ENCODE results near the gene TMEM144.

Gene TMEM144

DNA sequence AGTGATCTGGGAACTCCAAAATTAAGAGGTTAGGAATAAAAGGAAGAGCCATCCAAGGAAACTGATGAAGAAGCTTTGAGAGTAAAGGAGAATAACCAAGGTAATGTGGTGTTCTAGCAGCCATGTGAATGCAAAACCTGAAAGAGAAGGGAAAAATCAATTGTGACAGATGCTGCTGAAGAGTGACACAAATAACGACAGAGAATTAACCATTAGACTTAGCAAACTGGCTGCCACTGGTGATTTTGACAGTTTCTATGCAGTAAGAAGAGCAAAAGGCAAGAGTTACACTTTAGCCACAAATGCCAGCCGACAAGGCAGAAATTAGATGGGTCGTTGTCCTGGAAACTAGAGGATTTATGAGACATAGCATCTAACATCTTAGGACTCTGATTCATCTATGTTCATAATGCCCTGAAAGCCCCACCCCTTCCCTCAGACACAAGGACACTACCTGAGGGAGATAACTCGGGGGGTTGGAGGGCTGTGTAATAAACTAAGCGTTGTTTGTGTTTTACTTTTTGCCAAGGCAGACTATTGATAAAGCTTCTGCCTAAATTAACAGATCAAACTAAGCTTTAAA lies 13.0 kb upstream of the TMEM144 start:
- Histone ChIP-seq H3K9ac (ENCODE audit: low read length) (no peak overlapping the region), H3K27me3 (ENCODE audit: control insufficient read depth, insufficient read depth, low read length) (no peaks in the 10 kb centered on the region), H3K27ac (ENCODE audit: low read depth, low read length) (no peak overlapping the region), H3K4me1 (ENCODE audit: control insufficient read depth, insufficient read depth, low read length) (no peaks in the 10 kb centered on the region), H3K36me3 (ENCODE audit: control insufficient read depth, insufficient read depth, low read length) (no peaks in the 10 kb centered on the region), H3K4me3 (ENCODE audit: low read length) (no peak overlapping the region)

DNA sequence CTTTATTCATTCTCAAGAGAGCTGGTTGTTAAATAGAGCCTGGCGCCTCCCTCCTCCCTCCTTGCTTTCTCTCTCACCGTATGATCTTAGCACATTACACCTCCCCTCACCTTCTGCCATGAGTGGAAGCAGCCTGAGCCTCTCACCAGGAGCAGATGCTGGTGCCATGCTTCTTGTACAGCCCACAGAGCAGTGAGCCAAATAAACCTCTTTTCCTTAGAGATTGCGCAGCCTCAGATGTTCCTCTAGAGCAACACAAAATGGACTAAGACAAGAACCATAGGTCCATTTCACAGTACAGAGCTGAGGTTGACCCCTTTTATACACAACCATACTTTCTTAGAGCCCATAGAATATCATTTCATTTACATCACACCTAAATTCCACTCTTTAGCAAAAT lies 10.1 kb upstream of the TMEM144 start:
- Histone ChIP-seq H3K9ac (ENCODE audit: low read length) (no peak overlapping the region), H3K4me3 (ENCODE audit: low read length) (no peak overlapping the region), H3K36me3 (ENCODE audit: control insufficient read depth, insufficient read depth, low read length) (no peaks in the 10 kb centered on the region), H3K27me3 (ENCODE audit: control insufficient read depth, insufficient read depth, low read length) (no peaks in the 10 kb centered on the region), H3K4me1 (ENCODE audit: control insufficient read depth, insufficient read depth, low read length) (no peaks in the 10 kb centered on the region), H3K27ac (ENCODE audit: low read depth, low read length) (no peak overlapping the region)

GRCh38 chr4:158201322-158201721 lies 9.0 kb upstream of the TMEM144 start:
- no peak overlapping the region for H3K4me3 ChIP-seq (ENCODE audit: low read length)
- no peaks in the 10 kb centered on the region for H3K36me3 ChIP-seq (ENCODE audit: control insufficient read depth, insufficient read depth, low read length)
- no peaks in the 10 kb centered on the region for H3K27me3 ChIP-seq (ENCODE audit: control insufficient read depth, insufficient read depth, low read length)
- H3K4me1 ChIP-seq (ENCODE audit: control insufficient read depth, insufficient read depth, low read length): no peaks in the 10 kb centered on the region
- H3K9ac ChIP-seq (ENCODE audit: low read length): no peak overlapping the region
- no peak overlapping the region for H3K27ac ChIP-seq (ENCODE audit: low read depth, low read length)

GRCh38 chr4:158201876-158202275 lies 8.4 kb upstream of the TMEM144 start:
- Histone ChIP-seq H3K36me3 (ENCODE audit: control insufficient read depth, insufficient read depth, low read length) (no peaks in the 10 kb centered on the region), H3K27me3 (ENCODE audit: control insufficient read depth, insufficient read depth, low read length) (no peaks in the 10 kb centered on the region), H3K9ac (ENCODE audit: low read length) (no peak overlapping the region), H3K27ac (ENCODE audit: low read depth, low read length) (no peak overlapping the region), H3K4me3 (ENCODE audit: low read length) (no peak overlapping the region), H3K4me1 (ENCODE audit: control insufficient read depth, insufficient read depth, low read length) (no peaks in the 10 kb centered on the region)

DNA sequence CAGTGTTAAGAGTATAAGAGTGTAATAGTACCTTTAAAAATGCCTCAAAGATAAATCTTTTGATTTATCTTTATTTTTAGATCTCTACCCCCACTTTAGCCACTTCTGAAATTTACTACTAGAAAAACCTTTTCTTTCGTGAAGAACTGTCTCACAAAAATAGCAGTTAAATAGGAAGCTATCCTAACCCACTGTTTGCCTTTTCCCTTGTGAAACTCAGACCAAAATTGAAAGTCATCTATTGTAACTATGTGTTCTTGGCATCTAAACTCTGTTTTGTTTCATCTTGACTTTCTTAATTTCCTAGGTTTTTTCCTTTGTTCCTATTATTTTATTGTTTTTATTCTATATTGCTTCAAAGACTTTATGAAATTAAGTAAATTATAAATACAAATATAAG lies 7.8 kb upstream of the TMEM144 start:
- H3K27me3 ChIP-seq (ENCODE audit: control insufficient read depth, insufficient read depth, low read length): no peaks in the 10 kb centered on the region
- H3K4me3 ChIP-seq (ENCODE audit: low read length): no peak overlapping the region
- no peaks in the 10 kb centered on the region for H3K36me3 ChIP-seq (ENCODE audit: control insufficient read depth, insufficient read depth, low read length)
- H3K9ac ChIP-seq (ENCODE audit: low read length): no peak overlapping the region
- no peak overlapping the region for H3K27ac ChIP-seq (ENCODE audit: low read depth, low read length)
- no peaks in the 10 kb centered on the region for H3K4me1 ChIP-seq (ENCODE audit: control insufficient read depth, insufficient read depth, low read length)

DNA sequence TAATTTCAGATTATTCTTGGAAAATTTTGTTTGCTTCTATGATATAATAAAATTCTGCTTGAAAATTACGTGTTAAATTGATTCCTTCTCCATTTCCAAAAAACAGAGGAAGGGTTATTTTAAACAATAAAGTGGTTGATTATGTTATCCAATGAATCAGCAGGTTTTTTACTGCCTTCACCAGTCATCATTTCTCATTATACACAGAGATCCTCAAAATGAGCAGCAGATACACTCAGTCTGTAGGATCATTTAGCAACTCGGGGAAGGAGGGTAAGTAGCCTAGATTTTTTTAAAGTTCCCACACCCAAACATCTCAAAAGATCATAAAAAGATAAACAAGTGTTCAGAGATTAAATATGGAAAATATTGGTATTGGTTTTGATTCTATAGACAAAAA lies 6.8 kb upstream of the TMEM144 start:
- H3K27ac ChIP-seq (ENCODE audit: low read depth, low read length): no peak overlapping the region
- no peaks in the 10 kb centered on the region for H3K27me3 ChIP-seq (ENCODE audit: control insufficient read depth, insufficient read depth, low read length)
- H3K36me3 ChIP-seq (ENCODE audit: control insufficient read depth, insufficient read depth, low read length): no peaks in the 10 kb centered on the region
- H3K4me3 ChIP-seq (ENCODE audit: low read length): no peak overlapping the region
- no peak overlapping the region for H3K9ac ChIP-seq (ENCODE audit: low read length)
- H3K4me1 ChIP-seq (ENCODE audit: control insufficient read depth, insufficient read depth, low read length): no peaks in the 10 kb centered on the region

DNA sequence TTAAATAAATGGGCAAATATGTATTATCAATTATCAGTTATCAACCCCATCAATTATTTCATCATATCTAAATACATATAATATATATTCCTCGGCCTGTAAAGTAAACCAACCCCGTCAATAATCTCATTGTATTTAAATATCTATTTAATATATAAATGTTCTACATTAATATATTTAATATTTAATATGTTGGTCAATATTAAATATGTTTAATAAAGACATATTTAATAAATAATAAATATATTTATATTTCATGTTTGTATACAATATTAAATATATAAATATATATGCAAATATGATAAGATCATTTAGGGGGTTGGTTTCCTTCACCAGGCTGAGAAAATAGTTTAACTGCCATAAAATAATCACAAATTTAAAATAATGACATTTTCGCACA lies 6.4 kb upstream of the TMEM144 start:
- no peaks in the 10 kb centered on the region for H3K27me3 ChIP-seq (ENCODE audit: control insufficient read depth, insufficient read depth, low read length)
- H3K4me3 ChIP-seq (ENCODE audit: low read length): no peak overlapping the region
- no peak overlapping the region for H3K27ac ChIP-seq (ENCODE audit: low read depth, low read length)
- no peaks in the 10 kb centered on the region for H3K36me3 ChIP-seq (ENCODE audit: control insufficient read depth, insufficient read depth, low read length)
- no peaks in the 10 kb centered on the region for H3K4me1 ChIP-seq (ENCODE audit: control insufficient read depth, insufficient read depth, low read length)
- no peak overlapping the region for H3K9ac ChIP-seq (ENCODE audit: low read length)

DNA sequence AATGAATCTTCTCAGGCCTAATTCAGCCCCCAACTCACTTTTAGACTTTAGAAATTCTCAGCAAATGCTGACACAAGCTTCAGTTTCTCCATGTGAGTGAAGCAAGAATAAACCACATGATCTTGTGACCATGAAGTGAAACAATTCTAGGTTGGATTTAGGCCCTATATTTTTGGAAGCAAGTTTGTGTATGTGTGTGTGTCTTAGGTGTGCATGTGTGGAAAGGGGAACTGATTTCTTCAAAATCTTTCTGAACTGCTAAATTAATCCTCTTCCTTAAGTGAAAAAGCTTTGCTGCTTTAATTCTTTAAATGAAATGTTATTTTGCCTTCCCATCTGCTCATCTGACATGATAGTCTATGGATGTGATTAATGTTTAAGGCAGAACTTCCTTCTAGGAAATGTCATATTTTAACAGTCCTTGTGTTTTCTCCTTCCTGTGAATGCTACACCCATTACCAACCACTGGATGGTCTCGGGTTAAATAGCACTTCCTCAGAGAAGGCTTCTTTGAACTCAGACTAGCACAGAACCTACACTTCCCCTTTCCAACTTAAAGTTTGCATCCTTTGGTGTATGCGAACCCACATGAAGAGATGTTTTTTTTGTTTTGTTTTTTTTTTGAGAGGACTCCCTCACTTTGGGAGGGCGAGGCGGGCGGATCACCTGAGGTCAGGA lies 1.2 kb upstream of the TMEM144 start:
- Histone ChIP-seq H3K27ac (ENCODE audit: low read depth, low read length) (no peak overlapping the region), H3K4me3 (ENCODE audit: low read length) (no peak overlapping the region), H3K36me3 (ENCODE audit: control insufficient read depth, insufficient read depth, low read length) (no peaks in the 10 kb centered on the region), H3K4me1 (ENCODE audit: control insufficient read depth, insufficient read depth, low read length) (peaks cover 6% of the 10 kb centered on the region), H3K9ac (ENCODE audit: low read length) (no peak overlapping the region), H3K27me3 (ENCODE audit: control insufficient read depth, insufficient read depth, low read length) (no peaks in the 10 kb centered on the region)

- H3K9ac ChIP-seq (ENCODE audit: low read length): no peak overlapping the region
- peaks cover 6% of the 10 kb centered on the region for H3K4me1 ChIP-seq (ENCODE audit: control insufficient read depth, insufficient read depth, low read length)
- no peaks in the 10 kb centered on the region for H3K36me3 ChIP-seq (ENCODE audit: control insufficient read depth, insufficient read depth, low read length)
- H3K27ac ChIP-seq (ENCODE audit: low read depth, low read length): no peak overlapping the region
- no peaks in the 10 kb centered on the region for H3K27me3 ChIP-seq (ENCODE audit: control insufficient read depth, insufficient read depth, low read length)
- peak overlapping the region; percentile 59 for H3K4me3 ChIP-seq (ENCODE audit: low read length)
Observed at GRCh38 chr4:158211222-158211621, 936 bp downstream of the TMEM144 start.

DNA sequence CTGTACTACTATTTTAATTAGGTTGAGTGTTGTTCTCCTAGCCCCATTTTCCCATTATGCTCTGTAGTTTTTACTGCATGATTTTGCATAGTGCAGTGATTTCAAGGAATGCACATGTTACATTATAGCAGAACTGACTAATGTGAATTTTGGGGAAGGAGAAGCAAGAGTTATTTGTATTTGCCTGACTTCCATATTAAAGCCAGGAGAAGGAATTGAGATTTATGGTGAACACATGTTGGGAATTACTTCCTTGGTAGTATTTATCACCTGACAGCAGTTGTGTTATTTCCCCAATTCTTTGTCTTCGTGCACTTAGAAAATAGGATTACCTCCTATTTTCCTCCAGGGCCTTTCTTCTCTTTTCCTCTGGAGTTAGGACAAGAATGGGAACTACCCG lies 3.2 kb downstream of the TMEM144 start:
- peaks cover 9% of the 10 kb centered on the region for H3K4me1 ChIP-seq (ENCODE audit: control insufficient read depth, insufficient read depth, low read length)
- H3K9ac ChIP-seq (ENCODE audit: low read length): no peak overlapping the region
- H3K27ac ChIP-seq (ENCODE audit: low read depth, low read length): no peak overlapping the region

GRCh38 chr4:158214856-158215255 lies 4.6 kb downstream of the TMEM144 start:
- Histone ChIP-seq H3K4me1 (ENCODE audit: control insufficient read depth, insufficient read depth, low read length) (peaks cover 9% of the 10 kb centered on the region), H3K27me3 (ENCODE audit: control insufficient read depth, insufficient read depth, low read length) (no peaks in the 10 kb centered on the region), H3K4me3 (ENCODE audit: low read length) (no peak overlapping the region), H3K27ac (ENCODE audit: low read depth, low read length) (no peak overlapping the region), H3K9ac (ENCODE audit: low read length) (no peak overlapping the region), H3K36me3 (ENCODE audit: control insufficient read depth, insufficient read depth, low read length) (no peaks in the 10 kb centered on the region)

More for the DNA sequence above, 3.2 kb downstream of the TMEM144 start:
- Histone ChIP-seq H3K36me3 (ENCODE audit: control insufficient read depth, insufficient read depth, low read length) (no peaks in the 10 kb centered on the region), H3K4me3 (ENCODE audit: low read length) (no peak overlapping the region), H3K27me3 (ENCODE audit: control insufficient read depth, insufficient read depth, low read length) (no peaks in the 10 kb centered on the region)

GRCh38 chr4:158217763-158218162 lies 7.5 kb downstream of the TMEM144 start:
- Histone ChIP-seq H3K4me3 (ENCODE audit: low read length) (no peak overlapping the region), H3K4me1 (ENCODE audit: control insufficient read depth, insufficient read depth, low read length) (peaks cover 2% of the 10 kb centered on the region), H3K36me3 (ENCODE audit: control insufficient read depth, insufficient read depth, low read length) (no peaks in the 10 kb centered on the region), H3K9ac (ENCODE audit: low read length) (no peak overlapping the region), H3K27ac (ENCODE audit: low read depth, low read length) (no peak overlapping the region), H3K27me3 (ENCODE audit: control insufficient read depth, insufficient read depth, low read length) (no peaks in the 10 kb centered on the region)

GRCh38 chr4:158219623-158220022 lies 9.3 kb downstream of the TMEM144 start:
- H3K4me3 ChIP-seq (ENCODE audit: low read length): no peak overlapping the region
- no peaks in the 10 kb centered on the region for H3K27me3 ChIP-seq (ENCODE audit: control insufficient read depth, insufficient read depth, low read length)
- no peak overlapping the region for H3K9ac ChIP-seq (ENCODE audit: low read length)
- H3K36me3 ChIP-seq (ENCODE audit: control insufficient read depth, insufficient read depth, low read length): no peaks in the 10 kb centered on the region
- H3K4me1 ChIP-seq (ENCODE audit: control insufficient read depth, insufficient read depth, low read length): peaks cover 2% of the 10 kb centered on the region
- no peak overlapping the region for H3K27ac ChIP-seq (ENCODE audit: low read depth, low read length)

All from rectal smooth muscle tissue (tissue), 1 donor.